Measurements from ENCODE around the gene TP53INP2.

- TF ChIP-seq ASH2L (IDR thresholded peaks at IDR 0.05; ENCODE audit: low read length): no peak
- TF ChIP-seq, protein P1, sequence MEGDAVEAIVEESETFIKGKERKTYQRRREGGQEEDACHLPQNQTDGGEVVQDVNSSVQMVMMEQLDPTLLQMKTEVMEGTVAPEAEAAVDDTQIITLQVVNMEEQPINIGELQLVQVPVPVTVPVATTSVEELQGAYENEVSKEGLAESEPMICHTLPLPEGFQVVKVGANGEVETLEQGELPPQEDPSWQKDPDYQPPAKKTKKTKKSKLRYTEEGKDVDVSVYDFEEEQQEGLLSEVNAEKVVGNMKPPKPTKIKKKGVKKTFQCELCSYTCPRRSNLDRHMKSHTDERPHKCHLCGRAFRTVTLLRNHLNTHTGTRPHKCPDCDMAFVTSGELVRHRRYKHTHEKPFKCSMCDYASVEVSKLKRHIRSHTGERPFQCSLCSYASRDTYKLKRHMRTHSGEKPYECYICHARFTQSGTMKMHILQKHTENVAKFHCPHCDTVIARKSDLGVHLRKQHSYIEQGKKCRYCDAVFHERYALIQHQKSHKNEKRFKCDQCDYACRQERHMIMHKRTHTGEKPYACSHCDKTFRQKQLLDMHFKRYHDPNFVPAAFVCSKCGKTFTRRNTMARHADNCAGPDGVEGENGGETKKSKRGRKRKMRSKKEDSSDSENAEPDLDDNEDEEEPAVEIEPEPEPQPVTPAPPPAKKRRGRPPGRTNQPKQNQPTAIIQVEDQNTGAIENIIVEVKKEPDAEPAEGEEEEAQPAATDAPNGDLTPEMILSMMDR (IDR thresholded peaks at IDR 0.05; ENCODE audit: control extremely low read depth in 1 of 3, insufficient read depth in 1 of 3, low read depth in 1 of 3, low read length in 3 of 3): no peak
- no peak for TF ChIP-seq POLR2A (IDR thresholded peaks at IDR 0.05; ENCODE audit: control extremely low read depth in 1 of 2, low read depth in 2 of 2, low read length in 2 of 2)
- no peak for TF ChIP-seq TCF12 (IDR thresholded peaks at IDR 0.05; ENCODE audit: low read depth, low read length)
- no peak for TF ChIP-seq POU5F1 (IDR thresholded peaks at IDR 0.05; ENCODE audit: low read depth, low read length)
- no peak for TF ChIP-seq EZH2 (IDR thresholded peaks at IDR 0.05; ENCODE audit: low read depth, low read length, severe bottlenecking)
- no peak for TF ChIP-seq CREB1 (IDR thresholded peaks at IDR 0.05)
- no peak for TF ChIP-seq RAD21 (IDR thresholded peaks at IDR 0.05 in 1 of 2, conservative IDR thresholded peaks at IDR 0.05 in 1 of 2; ENCODE audit: low read depth in 2 of 2, low read length in 2 of 2)
These were observed 32.1 kb downstream of the TP53INP2 start for GRCh38 chr20:34736106-34736735.
